SK-N-MC (cell line): Measurements from ENCODE around the gene ELOB.

Experiments used
- EZH2 ChIP-seq: fragments of 200-600 bp; sonication (generic); IDR thresholded peaks from one replicate; pipeline ENCODE4 v1.6.1; 2017; ENCODE audit warnings: antibody characterized with exemption
- POLR2AphosphoS5 ChIP-seq: IDR thresholded peaks from 2 replicates; pipeline ENCODE4 v1.6.1; 2012; ENCODE audit warnings: mild to moderate bottlenecking, low read depth, low read length, borderline replicate concordance

DNA sequence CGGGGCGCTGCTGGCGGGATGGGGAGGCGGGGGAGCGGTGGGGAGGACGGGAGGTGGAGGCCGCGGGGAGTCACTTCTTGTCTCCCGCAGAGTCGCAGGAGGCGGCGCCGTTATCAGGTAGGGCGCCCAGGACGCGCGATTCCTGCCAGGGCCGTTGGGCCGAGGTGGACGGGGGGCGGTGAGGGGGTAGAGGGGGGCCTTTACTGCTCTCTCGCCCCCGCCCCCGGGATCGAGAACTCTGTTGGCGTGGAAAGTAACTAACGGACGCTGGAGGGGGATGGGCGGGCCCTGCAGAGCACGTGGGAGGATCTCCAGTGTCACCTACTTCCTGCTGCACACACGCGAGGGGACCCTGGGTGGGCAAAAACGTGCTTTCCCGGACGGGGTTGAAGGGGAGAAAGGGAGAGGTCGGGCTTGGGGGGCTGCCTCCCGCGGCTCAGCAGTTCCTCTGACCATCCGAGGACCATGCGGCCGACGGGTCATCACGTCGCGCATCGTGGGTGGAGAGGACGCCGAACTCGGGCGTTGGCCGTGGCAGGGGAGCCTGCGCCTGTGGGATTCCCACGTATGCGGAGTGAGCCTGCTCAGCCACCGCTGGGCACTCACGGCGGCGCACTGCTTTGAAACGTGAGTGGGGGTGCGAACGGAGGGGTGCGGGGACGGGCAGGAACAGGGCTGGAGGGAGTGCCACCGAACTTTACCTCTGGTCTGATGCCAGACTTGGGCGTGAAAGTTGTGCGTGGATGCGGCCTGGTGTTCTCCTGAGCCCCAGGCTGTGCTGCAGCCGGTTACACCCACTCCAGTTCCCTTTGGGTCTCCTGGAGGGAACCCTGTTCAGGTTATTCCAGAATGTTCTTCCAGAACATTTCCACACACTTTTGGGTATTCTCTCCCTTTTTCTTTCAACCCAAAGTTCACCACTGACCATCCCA is 40.5 kb upstream of the ELOB start:
- no peak for TF ChIP-seq EZH2
- no peak for TF ChIP-seq POLR2AphosphoS5
